ENCODE data around the gene CYGB. TPM values are rescaled to one million over a fixed set of nuclear protein-coding genes. Genes with fewer than 3 reads are reported as not detected.
A peak's percentile ranks its signal among the peaks of the same experiment; 100 is the strongest.
"Not testable (repeated sequence)": the region's sequence is repeated elsewhere in the genome, so short reads cannot be mapped to it uniquely, and the experiment has no call there.

CYGB gene
- total RNA-seq, 1 donor from 2014 or later, result 0.46 TPM

- Mint-ChIP-seq H3K4me3 (ENCODE audit: low read depth) (no peak overlapping the region), H3K9me3 (ENCODE audit: low read depth) (no peaks in the 10 kb centered on the region), H3K27me3 (peaks cover 26% of the 10 kb centered on the region), H3K4me1 (ENCODE audit: low read depth) (peaks cover 12% of the 10 kb centered on the region), H3K27ac (peak overlapping the region; percentile 49), H3K36me3 (ENCODE audit: insufficient read depth) (no peaks in the 10 kb centered on the region)
- no peak for TF ChIP-seq CTCF (IDR thresholded peaks at IDR 0.05; ENCODE audit: unreplicated experiment)
- DNase-seq (ENCODE audit: low spot score, unreplicated experiment), result no peak
These were observed 7.3 kb downstream of the CYGB start for GRCh38 chr17:76530095-76530723.

GRCh38 chr17:76529224-76530094 is 8.1 kb downstream of the CYGB start:
- no peak for DNase-seq (ENCODE audit: low spot score, unreplicated experiment)
- Mint-ChIP-seq H3K9me3 (ENCODE audit: low read depth) (no peaks in the 10 kb centered on the region), H3K36me3 (ENCODE audit: insufficient read depth) (no peaks in the 10 kb centered on the region), H3K4me3 (ENCODE audit: low read depth) (no peak overlapping the region), H3K27ac (no peak overlapping the region), H3K27me3 (peaks cover 24% of the 10 kb centered on the region), H3K4me1 (ENCODE audit: low read depth) (peaks cover 19% of the 10 kb centered on the region)
- TF ChIP-seq CTCF (IDR thresholded peaks at IDR 0.05; ENCODE audit: unreplicated experiment), result no peak

- Mint-ChIP-seq H3K27me3 (peaks cover 22% of the 10 kb centered on the region), H3K4me3 (ENCODE audit: low read depth) (no peak overlapping the region), H3K9me3 (ENCODE audit: low read depth) (no peaks in the 10 kb centered on the region), H3K27ac (no peak overlapping the region), H3K4me1 (ENCODE audit: low read depth) (peaks cover 20% of the 10 kb centered on the region), H3K36me3 (ENCODE audit: insufficient read depth) (no peaks in the 10 kb centered on the region)
- no peak for DNase-seq (ENCODE audit: low spot score, unreplicated experiment)
- TF ChIP-seq CTCF (IDR thresholded peaks at IDR 0.05; ENCODE audit: unreplicated experiment), result no peak
These were observed 8.8 kb downstream of the CYGB start for GRCh38 chr17:76528528-76529223.

GRCh38 chr17:76528156-76528527 is 9.4 kb downstream of the CYGB start:
- Mint-ChIP-seq H3K4me3 (ENCODE audit: low read depth) (no peak overlapping the region), H3K27ac (no peak overlapping the region), H3K36me3 (ENCODE audit: insufficient read depth) (no peaks in the 10 kb centered on the region), H3K9me3 (ENCODE audit: low read depth) (no peaks in the 10 kb centered on the region), H3K4me1 (ENCODE audit: low read depth) (peaks cover 21% of the 10 kb centered on the region), H3K27me3 (peaks cover 26% of the 10 kb centered on the region)
- TF ChIP-seq CTCF (IDR thresholded peaks at IDR 0.05; ENCODE audit: unreplicated experiment), result no peak
- DNase-seq (ENCODE audit: low spot score, unreplicated experiment), result no peak

GRCh38 chr17:76527430-76528111 is 9.9 kb downstream of the CYGB start:
- Mint-ChIP-seq H3K27ac (no peak overlapping the region), H3K4me1 (ENCODE audit: low read depth) (peaks cover 16% of the 10 kb centered on the region), H3K4me3 (ENCODE audit: low read depth) (no peak overlapping the region), H3K36me3 (ENCODE audit: insufficient read depth) (no peaks in the 10 kb centered on the region), H3K9me3 (ENCODE audit: low read depth) (no peaks in the 10 kb centered on the region), H3K27me3 (peaks cover 24% of the 10 kb centered on the region)
- no peak for TF ChIP-seq CTCF (IDR thresholded peaks at IDR 0.05; ENCODE audit: unreplicated experiment)
- DNase-seq (ENCODE audit: low spot score, unreplicated experiment), result no peak

- H3K27me3 Mint-ChIP-seq, result peaks cover 25% of the 10 kb centered on the region
- not testable (repeated sequence) for H3K27ac Mint-ChIP-seq
These were observed 10.5 kb downstream of the CYGB start for GRCh38 chr17:76527016-76527415.

GRCh38 chr17:76525513-76525833 is 12.0 kb downstream of the CYGB start:
- H3K27ac Mint-ChIP-seq; H3K4me3 Mint-ChIP-seq (ENCODE audit: low read depth); DNase-seq (ENCODE audit: low spot score, unreplicated experiment); H3K36me3 Mint-ChIP-seq (ENCODE audit: insufficient read depth); H3K9me3 Mint-ChIP-seq (ENCODE audit: low read depth): not testable (repeated sequence)
- peaks cover 16% of the 10 kb centered on the region for H3K4me1 Mint-ChIP-seq (ENCODE audit: low read depth)
- H3K27me3 Mint-ChIP-seq, result peaks cover 32% of the 10 kb centered on the region

More at GRCh38 chr17:76527016-76527415, 10.5 kb downstream of the CYGB start:
- peaks cover 16% of the 10 kb centered on the region for H3K4me1 Mint-ChIP-seq (ENCODE audit: low read depth)
- not testable (repeated sequence) for H3K36me3 Mint-ChIP-seq (ENCODE audit: insufficient read depth); H3K4me3 Mint-ChIP-seq (ENCODE audit: low read depth); H3K9me3 Mint-ChIP-seq (ENCODE audit: low read depth); DNase-seq (ENCODE audit: low spot score, unreplicated experiment)

Measured in progenitor cell of endocrine pancreas (in vitro differentiated cells).